ENCODE results near the gene NHLRC2. TPM values are rescaled to one million over a fixed set of nuclear protein-coding genes. Genes with fewer than 3 reads are reported as not detected.

NHLRC2 gene
- total RNA-seq, 2 experiments from 2014 or later = 21.4 to 23.7 TPM

DNA sequence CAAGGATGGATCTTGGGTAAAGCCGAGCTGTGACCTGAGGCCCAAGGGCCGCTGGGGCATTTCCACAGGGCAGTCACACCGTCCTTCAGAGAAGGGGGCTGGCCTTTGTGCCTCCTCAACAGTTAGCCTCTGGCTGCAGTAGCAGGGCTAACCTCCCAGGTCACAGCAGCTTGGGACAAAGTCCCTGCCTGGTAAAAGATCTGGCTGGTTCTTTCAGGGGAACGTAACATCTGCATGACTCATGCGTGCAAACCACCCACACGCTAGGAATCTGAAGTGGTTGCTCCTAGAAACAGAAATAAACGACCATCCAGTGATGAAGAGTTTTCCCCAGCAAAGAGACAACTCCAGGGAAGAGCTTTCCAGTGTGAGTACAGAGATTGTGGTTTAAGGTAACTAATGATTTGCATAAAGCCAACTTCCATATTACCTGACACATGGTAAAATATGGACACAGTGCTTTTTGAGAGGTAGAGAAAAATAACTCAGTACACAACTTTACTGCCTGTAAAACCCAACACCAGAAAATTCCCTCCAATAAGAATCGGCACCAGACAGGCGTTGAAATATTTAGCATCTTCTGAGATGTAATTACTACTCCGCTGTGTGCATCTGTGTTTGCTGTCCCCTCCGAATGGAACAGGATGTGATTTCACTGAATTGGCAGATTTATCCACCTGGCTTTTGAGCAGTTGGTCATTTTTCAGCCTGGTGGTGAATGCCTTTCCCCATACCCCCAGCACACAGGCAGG, 104.3 kb downstream of the NHLRC2 start:
- no peaks in the 10 kb centered on the region for H3K36me3 Mint-ChIP-seq (ENCODE audit: low read depth)
- POLR2A ChIA-PET = no interaction called here
- peaks cover 34% of the 10 kb centered on the region for H3K27me3 Mint-ChIP-seq
- CTCF ChIA-PET = interaction anchor here (0.6 to 1.0 kb wide), 3 partner anchors 13 to 888 kb away, joined by 3 to 4 read pairs (median 3); no protein-coding TSS in a partner anchor
- H3K9me3 Mint-ChIP-seq = peaks cover under 1% of the 10 kb centered on the region
- DNase-seq = no peak
- peaks cover 38% of the 10 kb centered on the region for H3K4me1 Mint-ChIP-seq
- no peak overlapping the region for H3K4me3 Mint-ChIP-seq
- H3K27ac Mint-ChIP-seq = no peak overlapping the region

- no peak for DNase-seq
- H3K27me3 Mint-ChIP-seq = peaks cover 38% of the 10 kb centered on the region
- H3K9me3 Mint-ChIP-seq = no peaks in the 10 kb centered on the region
- peaks cover 38% of the 10 kb centered on the region for H3K4me1 Mint-ChIP-seq
- POLR2A ChIA-PET = no interaction called here
- no peak overlapping the region for H3K4me3 Mint-ChIP-seq
- CTCF ChIA-PET = interaction anchor here (0.9 to 1.0 kb wide), 2 partner anchors 12 to 23 kb away, joined by 3 read pairs; no protein-coding TSS in a partner anchor
- no peaks in the 10 kb centered on the region for H3K36me3 Mint-ChIP-seq (ENCODE audit: low read depth)
- no peak overlapping the region for H3K27ac Mint-ChIP-seq
Measured at GRCh38 chr10:113959383-113959760, 104.9 kb downstream of the NHLRC2 start.

DNA sequence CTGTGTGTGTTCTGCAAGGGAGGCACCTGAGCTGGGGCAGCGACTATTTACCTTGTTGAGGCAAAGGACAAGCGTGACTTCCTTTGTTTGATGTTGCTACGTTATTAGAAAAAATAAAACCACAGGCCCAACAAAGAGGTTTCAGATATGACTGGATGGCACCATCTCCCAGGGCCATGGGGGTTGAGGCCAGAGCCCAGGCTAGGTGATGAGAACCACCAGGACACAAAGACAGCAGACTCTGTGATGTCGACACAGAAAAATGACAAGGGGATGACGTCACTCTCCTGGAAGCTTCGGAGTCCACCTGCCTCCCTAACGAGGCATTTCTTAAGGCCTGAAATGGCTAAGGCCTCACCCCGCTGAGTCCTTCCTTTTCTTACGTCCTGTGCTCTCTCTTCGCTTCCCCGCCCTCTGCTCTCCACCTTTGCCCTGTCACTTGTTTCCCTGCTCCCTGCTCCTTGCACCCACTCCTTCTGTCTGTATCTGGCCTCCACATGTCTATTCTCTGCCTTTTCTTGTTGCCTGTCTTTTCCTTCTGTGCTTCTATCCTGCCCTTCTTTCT, 106.2 kb downstream of the NHLRC2 start:
- CTCF ChIA-PET = interaction anchor here (0.9 to 1.5 kb wide), 3 partner anchors 35 to 280 kb away, joined by 3 to 4 read pairs (median 3); no protein-coding TSS in a partner anchor
- POLR2A ChIA-PET = no interaction called here
- peak; percentile 29 for DNase-seq
- no peaks in the 10 kb centered on the region for H3K9me3 Mint-ChIP-seq
- peaks cover 38% of the 10 kb centered on the region for H3K27me3 Mint-ChIP-seq
- H3K27ac Mint-ChIP-seq = peak overlapping the region; percentile 78
- H3K4me1 Mint-ChIP-seq = peaks cover 38% of the 10 kb centered on the region
- no peaks in the 10 kb centered on the region for H3K36me3 Mint-ChIP-seq (ENCODE audit: low read depth)
- H3K4me3 Mint-ChIP-seq = no peak overlapping the region

DNA sequence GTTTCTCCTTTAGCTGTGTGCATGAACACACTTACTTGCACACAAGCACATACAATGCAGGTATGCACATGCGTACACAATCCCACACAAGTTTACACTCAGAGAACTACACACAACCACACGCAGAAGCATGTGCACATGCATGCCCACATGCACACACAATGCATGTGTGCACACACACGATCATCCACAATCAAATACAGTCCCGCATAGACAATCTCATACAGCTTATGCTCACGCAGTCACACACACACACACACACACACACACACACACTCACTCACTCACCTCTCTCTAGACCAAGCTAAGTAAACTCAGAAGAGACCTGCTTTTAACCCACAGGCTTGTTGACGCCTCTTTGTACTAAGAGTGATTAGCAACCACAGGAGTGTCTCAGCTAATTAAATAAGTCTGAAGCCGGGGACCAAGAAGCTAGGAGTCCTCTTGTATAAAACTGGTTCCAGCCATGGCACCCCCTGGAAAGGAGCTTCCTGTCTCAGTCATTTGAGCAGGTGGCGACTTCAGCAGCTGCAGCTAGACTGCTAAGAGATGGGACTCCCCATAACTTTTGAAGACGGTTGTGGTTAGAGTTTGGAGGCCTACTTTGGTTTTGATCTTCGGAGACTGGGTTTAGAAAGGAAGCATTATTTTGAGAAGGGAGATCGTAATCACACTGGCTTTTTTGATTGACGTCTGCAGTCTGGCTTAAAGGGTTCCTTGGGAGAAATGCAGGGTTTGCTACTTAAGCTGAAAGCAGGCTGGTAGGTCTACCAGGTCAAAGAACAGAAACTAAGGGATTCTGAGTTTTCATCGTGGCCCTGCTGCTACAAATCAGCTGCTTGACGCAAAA, 106.9 kb downstream of the NHLRC2 start:
- POLR2A ChIA-PET = interaction anchor here (0.9 kb wide), 1 partner anchor 282 kb away, joined by 4 read pairs; the partner anchor contains the start of gene CASP7
- CTCF ChIA-PET = interaction anchor here (0.7 to 1.5 kb wide), 5 partner anchors 12 to 280 kb away, joined by 3 to 4 read pairs (median 3); no protein-coding TSS in a partner anchor
- peak; percentile 85 for DNase-seq
- H3K9me3 Mint-ChIP-seq = no peaks in the 10 kb centered on the region
- no peak overlapping the region for H3K4me3 Mint-ChIP-seq
- no peaks in the 10 kb centered on the region for H3K36me3 Mint-ChIP-seq (ENCODE audit: low read depth)
- peaks cover 38% of the 10 kb centered on the region for H3K4me1 Mint-ChIP-seq
- H3K27ac Mint-ChIP-seq = peak overlapping the region; percentile 78
- H3K27me3 Mint-ChIP-seq = peaks cover 31% of the 10 kb centered on the region

GRCh38 chr10:113965077-113965476, 110.6 kb downstream of the NHLRC2 start:
- peaks cover 14% of the 10 kb centered on the region for H3K9me3 Mint-ChIP-seq
- ChIA-PET CTCF (interaction anchor here (1.0 to 1.2 kb wide), 2 partner anchors 9 to 636 kb away, joined by 3 read pairs; no protein-coding TSS in a partner anchor), POLR2A (no interaction called here)
- H3K27ac Mint-ChIP-seq = no peak overlapping the region
- H3K27me3 Mint-ChIP-seq = peaks cover 22% of the 10 kb centered on the region
- no peak for DNase-seq
- peaks cover 26% of the 10 kb centered on the region for H3K4me1 Mint-ChIP-seq
- H3K36me3 Mint-ChIP-seq (ENCODE audit: low read depth) = no peaks in the 10 kb centered on the region
- no peak overlapping the region for H3K4me3 Mint-ChIP-seq

DNA sequence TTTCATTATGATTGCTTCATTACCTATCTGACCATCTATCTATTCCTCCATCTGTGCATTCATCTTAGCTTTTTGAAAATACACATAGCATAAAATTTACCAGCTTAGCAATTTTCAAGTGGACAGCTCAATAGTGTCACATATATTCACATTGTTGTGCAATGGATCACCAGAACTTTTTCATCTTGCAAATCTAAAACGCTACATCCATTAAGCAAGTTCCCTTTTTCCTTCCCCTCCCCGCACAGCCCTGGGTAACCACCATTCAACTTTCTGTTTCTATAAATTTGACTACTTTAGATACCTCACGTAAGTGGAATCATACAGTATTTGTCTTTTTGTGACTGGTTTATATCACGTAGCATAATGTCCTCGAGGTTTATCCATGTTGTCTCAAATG, 111.2 kb downstream of the NHLRC2 start:
- Mint-ChIP-seq H3K27me3 (peaks cover 22% of the 10 kb centered on the region), H3K36me3 (ENCODE audit: low read depth) (no peaks in the 10 kb centered on the region), H3K9me3 (peaks cover 14% of the 10 kb centered on the region), H3K4me1 (peaks cover 20% of the 10 kb centered on the region), H3K27ac (no peak overlapping the region), H3K4me3 (no peak overlapping the region)
- CTCF ChIA-PET = interaction anchor here (1.2 to 2.0 kb wide), 2 partner anchors 12 to 635 kb away, joined by 3 to 5 read pairs; no protein-coding TSS in a partner anchor
- POLR2A ChIA-PET = no interaction called here
- DNase-seq = no peak

Other genes with a start within 250 kb of the NHLRC2 start
- not detected for gene NRAP, start 190.6 kb upstream of the NHLRC2 start, total RNA-seq
- 10 to 100 TPM; 33.5 to 35.6 TPM for gene CASP7, start 174.7 kb upstream of the NHLRC2 start, total RNA-seq
- gene PLEKHS1, start 103.0 kb upstream of the NHLRC2 start, total RNA-seq = under 1 TPM; 0.10 to 0.15 TPM
- gene DCLRE1A, start 579 bp upstream of the NHLRC2 start, total RNA-seq = 10 to 100 TPM; 12.7 to 13.9 TPM
- gene ADRB1, start 189.2 kb downstream of the NHLRC2 start, total RNA-seq = not detected

Measured in activated CD4-positive, alpha-beta T cell treated with anti-CD3 and anti-CD28 coated beads, Interleukin-2, amount 10 ng/mL, durations not matched to agents 7 days and 5 days (primary cell).